Loucy (cell line): ENCODE data around the gene DUSP21.

Source experiments
- EZH2phosphoT487 ChIP-seq: fragments of 200-600 bp; IDR thresholded peaks from 2 replicates; pipeline ENCODE4 v1.6.1; 2018; ENCODE audit warnings: antibody characterized with exemption, mild to moderate bottlenecking, moderate library complexity, borderline replicate concordance
- TF ChIP-seq, protein P1 (sequence below): fragments of 200-600 bp; sonication (generic); conservative IDR thresholded peaks from 2 replicates; pipeline ENCODE4 v1.5.1; 2014; ENCODE audit warnings: mild to moderate bottlenecking, antibody characterized with exemption, low read length

DNA sequence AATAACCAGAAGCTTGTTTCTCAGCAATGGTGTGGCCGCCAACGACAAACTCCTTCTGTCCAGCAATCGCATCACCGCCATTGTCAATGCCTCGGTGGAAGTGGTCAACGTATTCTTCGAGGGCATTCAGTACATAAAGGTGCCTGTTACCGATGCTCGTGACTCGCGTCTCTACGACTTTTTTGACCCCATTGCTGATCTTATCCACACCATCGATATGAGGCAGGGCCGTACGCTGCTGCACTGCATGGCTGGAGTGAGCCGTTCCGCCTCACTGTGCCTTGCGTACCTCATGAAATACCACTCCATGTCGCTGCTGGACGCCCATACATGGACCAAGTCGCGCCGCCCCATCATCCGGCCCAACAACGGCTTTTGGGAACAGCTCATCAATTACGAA, 383 bp downstream of the DUSP21 start:
- no peak for TF ChIP-seq EZH2phosphoT487
- TF ChIP-seq, protein P1, sequence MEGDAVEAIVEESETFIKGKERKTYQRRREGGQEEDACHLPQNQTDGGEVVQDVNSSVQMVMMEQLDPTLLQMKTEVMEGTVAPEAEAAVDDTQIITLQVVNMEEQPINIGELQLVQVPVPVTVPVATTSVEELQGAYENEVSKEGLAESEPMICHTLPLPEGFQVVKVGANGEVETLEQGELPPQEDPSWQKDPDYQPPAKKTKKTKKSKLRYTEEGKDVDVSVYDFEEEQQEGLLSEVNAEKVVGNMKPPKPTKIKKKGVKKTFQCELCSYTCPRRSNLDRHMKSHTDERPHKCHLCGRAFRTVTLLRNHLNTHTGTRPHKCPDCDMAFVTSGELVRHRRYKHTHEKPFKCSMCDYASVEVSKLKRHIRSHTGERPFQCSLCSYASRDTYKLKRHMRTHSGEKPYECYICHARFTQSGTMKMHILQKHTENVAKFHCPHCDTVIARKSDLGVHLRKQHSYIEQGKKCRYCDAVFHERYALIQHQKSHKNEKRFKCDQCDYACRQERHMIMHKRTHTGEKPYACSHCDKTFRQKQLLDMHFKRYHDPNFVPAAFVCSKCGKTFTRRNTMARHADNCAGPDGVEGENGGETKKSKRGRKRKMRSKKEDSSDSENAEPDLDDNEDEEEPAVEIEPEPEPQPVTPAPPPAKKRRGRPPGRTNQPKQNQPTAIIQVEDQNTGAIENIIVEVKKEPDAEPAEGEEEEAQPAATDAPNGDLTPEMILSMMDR: no peak
